PC-3 (cell line): ENCODE results near the gene TMEM62. TPM values are rescaled to one million over a fixed set of nuclear protein-coding genes. Genes with fewer than 3 reads are reported as not detected.

ENCODE experiments used
- ATAC-seq: fragments of 200-7000 bp; cut with Tn5 transposase; 2 replicates; pipeline ENCODE4 v1.9.1; 2020; ENCODE audit warnings: mild to moderate bottlenecking, moderate library complexity
- BruUV-seq: library from RNA; stranded (reverse); fragments of 400-500 nt; replicated peaks from 2 replicates; lab custom pipeline; 2021; lab: Mats Ljungman, UMichigan
- CTCF ChIA-PET: fragments of 300-600 bp; sonication (Branson Sonifier 250); formaldehyde crosslinking; loops from one replicate; lab custom pipeline; 2022; ENCODE audit warnings: antibody characterized with exemption; lab: Charles Lee
- POLR2A ChIA-PET: fragments of 300-600 bp; sonication (Branson Sonifier 250); formaldehyde crosslinking; loops from one replicate; lab custom pipeline; 2022; ENCODE audit warnings: antibody characterized with exemption; ENCODE audit not compliant: unreplicated experiment; lab: Charles Lee
- DNase-seq: peaks from one replicate; pipeline ENCODE4 v3.0.0-alpha.2; 2015
- H2AFZ ChIP-seq: fragments of 300-600 bp; sonication (generic); 2 replicates; pipeline ENCODE4 v1.6.0; 2016; ENCODE audit warnings: antibody characterized with exemption, low read length
- H3F3A ChIP-seq: fragments of 300-600 bp; sonication (generic); one replicate; pipeline ENCODE4 v1.6.0; 2017; ENCODE audit warnings: antibody characterized with exemption, low read length, control low read depth, mild to moderate bottlenecking; ENCODE audit not compliant: unreplicated experiment
- H3K27ac ChIP-seq: fragments of 300-600 bp; sonication (generic); 2 replicates; pipeline ENCODE4 v1.5.1; 2016; ENCODE audit warnings: mild to moderate bottlenecking, low read length
- H3K27me3 ChIP-seq: fragments of 300-600 bp; sonication (generic); 2 replicates; pipeline ENCODE4 v1.6.1; 2016; ENCODE audit warnings: low read length, mixed read lengths
- H3K36me3 ChIP-seq: fragments of 300-600 bp; sonication (generic); 2 replicates; pipeline ENCODE4 v1.6.1; 2016; ENCODE audit warnings: low read depth, mixed run types, low read length, mixed read lengths
- H3K4me1 ChIP-seq: fragments of 300-600 bp; sonication (generic); 2 replicates; pipeline ENCODE4 v1.5.1; 2016; ENCODE audit warnings: low read length; ENCODE audit not compliant: insufficient read depth
- H3K4me2 ChIP-seq: fragments of 300-600 bp; sonication (generic); 2 replicates; pipeline ENCODE4 v1.6.0; 2016; ENCODE audit warnings: low read length
- H3K4me3 ChIP-seq: fragments of 300-600 bp; sonication (generic); 2 replicates; pipeline ENCODE4 v1.5.1; 2016; ENCODE audit warnings: mild to moderate bottlenecking, low read length, mixed read lengths
- H3K79me2 ChIP-seq: fragments of 300-600 bp; sonication (generic); 2 replicates; pipeline ENCODE4 v1.6.1; 2017; ENCODE audit warnings: low read length, mixed read lengths
- H3K9ac ChIP-seq: fragments of 300-600 bp; sonication (generic); 2 replicates; pipeline ENCODE4 v1.6.0; 2016; ENCODE audit warnings: mild to moderate bottlenecking, low read length
- H3K9me2 ChIP-seq: fragments of 300-600 bp; sonication (generic); replicated peaks from 2 replicates; pipeline ENCODE4 v1.6.1; 2016; ENCODE audit warnings: mixed run types, low read length, mixed read lengths
- H3K9me3 ChIP-seq: fragments of 300-600 bp; sonication (generic); 2 replicates; pipeline ENCODE4 v1.6.1; 2016; ENCODE audit warnings: low read length, mixed read lengths
- H4K20me1 ChIP-seq: fragments of 300-600 bp; sonication (generic); 2 replicates; pipeline ENCODE4 v1.6.1; 2016; ENCODE audit warnings: low read length, mixed read lengths
- CTCF ChIP-seq: fragments of 300-600 bp; sonication (generic); conservative IDR thresholded peaks from 2 replicates; pipeline ENCODE4 v1.5.1; 2017; ENCODE audit warnings: antibody characterized with exemption, low read depth, mild to moderate bottlenecking, low read length
- EZH2 ChIP-seq: fragments of 300-600 bp; sonication (generic); IDR thresholded peaks from one replicate; pipeline ENCODE4 v1.6.1; 2017; ENCODE audit warnings: antibody characterized with exemption, mild to moderate bottlenecking, low read length; ENCODE audit not compliant: unreplicated experiment
- EZH2phosphoT487 ChIP-seq: fragments of 300-600 bp; sonication (generic); IDR thresholded peaks from 2 replicates; pipeline ENCODE4 v1.6.1; 2018; ENCODE audit warnings: mild to moderate bottlenecking, antibody characterized with exemption, low read length, borderline replicate concordance
- intact Hi-C: fragments of 100-400 bp; cut with micrococcal nuclease; formaldehyde crosslinking; loops from 2 replicates; pipeline ENCODE4 v1.9.0; 2023
- total RNA-seq: library from RNA; depleted of rRNA; stranded (reverse); fragments of >200 nt; gene quantifications from 2 replicates; pipeline ENCODE4 v1.2.3, GENCODE V29; 2014

Gene TMEM62
- total RNA-seq, 1 experiment from 2014 or later = 19.6 TPM

- no peak for DNase-seq
- H3K4me1 ChIP-seq = peaks cover 7% of the 10 kb centered on the region; the same call in 1 of the 2 replicates
- no peak for TF ChIP-seq EZH2
- TF ChIP-seq EZH2phosphoT487 = no peak
- TF ChIP-seq CTCF = no peak
- BruUV-seq = no TSS peak
- no peak overlapping the region for H2AFZ ChIP-seq
- no peak overlapping the region for H3K4me3 ChIP-seq
- H3F3A ChIP-seq = no peaks in the 10 kb centered on the region
- H3K27ac ChIP-seq = no peak overlapping the region
- ChIA-PET CTCF (no interaction called here), POLR2A (no interaction called here)
- H3K9me3 ChIP-seq = no peaks in the 10 kb centered on the region
- H3K9me2 ChIP-seq = no peaks in the 10 kb centered on the region
- intact Hi-C loops = no loop called here
- no peak overlapping the region for H3K4me2 ChIP-seq
- no peaks in the 10 kb centered on the region for H3K36me3 ChIP-seq
- no peak for ATAC-seq
- no peak overlapping the region for H3K9ac ChIP-seq
- no peaks in the 10 kb centered on the region for H3K27me3 ChIP-seq
- H3K79me2 ChIP-seq = no peaks in the 10 kb centered on the region
- H4K20me1 ChIP-seq = no peaks in the 10 kb centered on the region
These were observed 74.9 kb downstream of the TMEM62 start for GRCh38 chr15:43208052-43209002.

GRCh38 chr15:43209059-43209824 lies 75.9 kb downstream of the TMEM62 start:
- Histone ChIP-seq H4K20me1 (no peaks in the 10 kb centered on the region), H3K27ac (no peak overlapping the region), H3K36me3 (no peaks in the 10 kb centered on the region), H3K4me2 (no peak overlapping the region), H2AFZ (no peak overlapping the region), H3K9me2 (no peaks in the 10 kb centered on the region), H3K4me1 (peaks cover 3% of the 10 kb centered on the region; the same call in 1 of the 2 replicates), H3K4me3 (no peak overlapping the region), H3K79me2 (no peaks in the 10 kb centered on the region), H3K9ac (no peak overlapping the region), H3F3A (no peaks in the 10 kb centered on the region), H3K27me3 (no peaks in the 10 kb centered on the region), H3K9me3 (no peaks in the 10 kb centered on the region)
- ChIA-PET CTCF (no interaction called here), POLR2A (no interaction called here)
- intact Hi-C loops = no loop called here
- DNase-seq (no peak), ATAC-seq (no peak)
- BruUV-seq = no TSS peak
- TF ChIP-seq EZH2phosphoT487 = no peak
- TF ChIP-seq EZH2 = no peak
- no peak for TF ChIP-seq CTCF
